HG03571 (cell line): ENCODE results near the gene DOCK2.

Experiments used
- ATAC-seq: cut with Tn5 transposase; IDR thresholded peaks from one replicate; pipeline ENCODE4 v1.9.1; 2021; ENCODE audit not compliant: unreplicated experiment

Gene DOCK2

GRCh38 chr5:169970911-169971765, 334.1 kb downstream of the DOCK2 start:
- ATAC-seq, result no peak

- no peak for ATAC-seq
These were observed 334.7 kb downstream of the DOCK2 start for GRCh38 chr5:169971780-169972179.

GRCh38 chr5:169973056-169973455, 336.0 kb downstream of the DOCK2 start:
- no peak for ATAC-seq

GRCh38 chr5:169974121-169974770, 337.2 kb downstream of the DOCK2 start:
- no peak for ATAC-seq

GRCh38 chr5:169978714-169979113, 341.6 kb downstream of the DOCK2 start:
- no peak for ATAC-seq

DNA sequence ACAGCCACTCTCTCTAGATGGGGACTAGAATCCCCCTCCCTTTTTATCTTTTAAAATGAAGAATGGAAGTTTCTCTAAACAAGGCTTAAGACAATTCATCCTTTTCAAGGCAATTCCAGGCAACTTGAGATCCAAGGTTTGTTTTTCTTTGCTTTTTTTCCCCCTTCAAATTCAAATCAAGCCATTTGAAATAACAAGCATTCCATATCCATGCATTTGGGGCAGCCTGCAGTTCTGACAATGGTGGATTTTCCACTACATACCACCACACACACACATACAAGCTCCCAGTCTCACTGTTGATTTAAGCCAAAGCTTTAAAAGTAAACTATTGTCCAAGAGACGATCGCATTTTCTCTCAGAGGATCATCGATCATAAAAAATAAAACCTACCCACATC, 342.8 kb downstream of the DOCK2 start:
- ATAC-seq, result no peak

DNA sequence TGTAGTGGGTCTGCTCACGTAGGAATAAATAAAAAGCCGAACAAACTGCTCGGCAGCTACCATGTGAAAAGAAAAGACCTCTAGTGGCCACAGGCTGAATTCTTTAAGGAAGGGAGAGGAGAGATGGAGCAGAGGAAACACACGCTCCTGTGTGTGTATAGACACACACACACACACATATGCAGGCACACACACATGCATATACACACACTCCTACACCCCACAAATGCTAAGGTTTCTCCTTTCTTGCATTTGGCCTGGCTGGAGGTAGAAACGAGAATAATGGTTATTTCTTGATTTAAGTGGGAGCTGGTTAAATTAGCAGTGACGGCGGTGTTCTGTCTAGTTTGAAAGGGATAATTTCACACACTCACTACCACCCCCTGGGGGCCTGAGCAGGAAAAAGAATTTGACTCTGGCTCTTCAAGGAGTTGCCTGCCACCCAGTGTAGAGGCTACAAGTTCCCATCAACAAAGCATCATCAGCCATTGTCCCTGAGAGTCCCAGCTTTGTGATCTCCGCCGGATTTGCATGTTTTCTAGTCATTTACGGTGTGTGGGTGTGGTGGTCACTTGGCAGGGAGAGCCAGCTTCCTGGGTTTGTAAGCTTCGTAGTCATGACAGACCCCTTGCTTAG, 343.5 kb downstream of the DOCK2 start, which contains the start of gene INSYN2B:
Gene INSYN2B (minus strand): TSS at position 78 of the 636 bp plus-strand sequence. CDS start 96,597 bp downstream, outside the sequence.
- no peak for ATAC-seq

DNA sequence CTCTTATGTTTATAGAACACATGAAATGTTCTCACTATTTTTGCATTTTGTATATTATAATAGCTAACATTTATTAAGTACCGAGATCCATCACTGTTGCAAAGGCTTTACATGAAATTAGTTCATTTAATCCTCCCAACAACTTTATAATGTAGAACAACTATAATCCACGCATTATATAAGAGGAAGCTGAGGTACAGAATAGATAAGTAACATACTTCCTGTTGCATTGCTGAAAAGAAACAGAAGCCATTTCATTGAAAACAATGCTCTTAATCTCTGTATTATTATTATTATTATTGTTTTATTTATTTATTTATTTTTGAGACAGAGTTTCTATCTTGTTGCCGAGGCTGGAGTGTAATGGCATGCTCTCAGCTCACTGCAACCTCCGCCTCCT, 351.1 kb downstream of the DOCK2 start:
- ATAC-seq, result no peak

DNA sequence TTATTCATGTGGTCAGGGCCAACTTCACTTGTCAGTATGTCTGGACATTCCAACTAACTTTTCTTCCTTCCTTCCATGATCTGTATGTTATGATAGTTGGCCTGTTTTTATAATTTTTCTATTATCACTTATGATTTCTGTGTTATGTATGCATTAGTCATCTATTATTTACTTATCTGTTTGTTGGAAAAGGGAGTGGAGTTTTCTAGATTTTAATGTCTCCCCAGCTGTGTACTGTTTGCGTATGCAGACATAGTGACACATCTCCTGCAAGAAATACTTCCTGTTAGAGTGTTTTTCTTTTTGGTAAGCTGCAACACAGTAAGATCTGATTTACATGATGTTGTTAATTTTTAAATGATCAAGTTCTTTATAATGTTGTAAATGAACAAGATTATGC, 351.9 kb downstream of the DOCK2 start:
- ATAC-seq, result no peak

DNA sequence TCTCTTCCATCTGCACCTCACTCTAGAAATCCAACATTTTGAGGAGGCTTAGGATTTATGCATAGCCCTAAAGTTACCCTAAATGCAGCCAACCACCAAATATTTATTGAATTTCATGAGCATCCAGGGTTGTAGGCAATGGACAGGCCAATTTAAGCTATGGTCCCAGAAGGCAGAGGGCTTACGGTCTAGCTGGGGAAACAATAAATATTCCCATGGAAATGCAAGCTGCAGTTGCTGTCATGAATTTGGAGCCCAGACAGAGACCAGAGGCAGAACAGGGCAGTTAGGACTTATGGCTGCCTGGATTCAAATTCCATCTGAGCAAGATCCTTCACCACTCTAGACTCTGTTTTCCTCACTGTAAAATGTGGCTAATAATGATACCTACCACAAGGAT, 352.3 kb downstream of the DOCK2 start:
- ATAC-seq, result no peak

GRCh38 chr5:169991115-169991869, 354.2 kb downstream of the DOCK2 start:
- ATAC-seq, result no peak

- no peak for ATAC-seq
These were observed 355.9 kb downstream of the DOCK2 start for GRCh38 chr5:169992789-169993484.

DNA sequence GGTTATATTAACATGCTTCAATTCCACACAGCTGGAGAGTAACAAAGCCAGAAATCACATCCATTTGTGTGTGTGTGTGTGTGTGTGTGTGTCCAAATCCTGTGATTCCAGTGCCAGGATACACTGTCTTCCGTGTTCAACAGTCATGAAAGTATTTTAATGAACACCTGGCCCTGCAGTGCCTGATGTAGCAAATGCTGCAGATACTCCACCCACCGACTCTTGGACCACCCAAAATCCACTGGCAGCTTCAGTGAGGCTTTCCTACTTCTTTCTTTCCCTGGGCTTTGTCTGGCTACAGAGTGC, 356.4 kb downstream of the DOCK2 start:
- ATAC-seq, result no peak

DNA sequence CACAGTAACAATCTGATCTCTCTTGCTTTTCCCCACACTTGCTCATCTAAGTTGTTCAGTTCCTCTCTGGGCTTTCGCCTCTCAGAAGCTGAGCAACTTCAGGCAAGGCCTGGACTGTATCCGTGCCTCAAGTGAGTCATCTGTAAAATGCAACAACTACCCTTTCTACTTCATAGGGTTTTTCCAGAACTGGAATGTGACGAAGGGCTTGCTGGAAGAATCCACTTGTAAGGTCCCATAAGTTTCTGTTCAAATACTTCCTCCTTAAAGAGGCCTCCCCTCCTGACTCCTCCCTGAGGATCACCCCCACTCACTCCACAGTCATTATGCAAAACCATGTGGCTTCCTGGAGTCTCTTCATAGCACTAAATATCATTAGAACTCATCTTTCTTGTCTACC, 360.7 kb downstream of the DOCK2 start:
- no peak for ATAC-seq

- no peak for ATAC-seq
These were observed 362.5 kb downstream of the DOCK2 start for GRCh38 chr5:169999621-170000020.

GRCh38 chr5:170000155-170000554, 363.1 kb downstream of the DOCK2 start:
- no peak for ATAC-seq

GRCh38 chr5:170006021-170006420, 368.9 kb downstream of the DOCK2 start:
- ATAC-seq, result no peak

GRCh38 chr5:170008376-170008775, 371.3 kb downstream of the DOCK2 start:
- no peak for ATAC-seq

DNA sequence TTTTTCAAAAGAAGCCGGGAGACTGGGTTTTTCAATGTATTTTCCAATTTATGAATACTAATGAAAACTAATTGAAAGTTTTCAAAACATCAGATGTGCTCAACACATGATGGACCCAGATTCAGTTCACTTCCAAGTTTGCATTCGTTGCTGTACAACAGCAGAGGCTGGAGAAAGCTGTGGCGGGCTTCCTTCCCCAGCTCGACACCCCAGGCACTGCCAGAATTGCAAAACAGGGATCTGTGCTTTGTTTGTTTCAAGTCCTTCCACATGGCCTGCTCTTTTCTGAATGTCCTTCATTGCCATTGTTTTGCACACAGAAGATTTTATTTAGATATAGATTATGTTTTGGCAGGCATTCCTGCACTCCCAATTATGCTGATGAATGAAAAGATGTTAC, 373.5 kb downstream of the DOCK2 start:
- ATAC-seq, result no peak

DNA sequence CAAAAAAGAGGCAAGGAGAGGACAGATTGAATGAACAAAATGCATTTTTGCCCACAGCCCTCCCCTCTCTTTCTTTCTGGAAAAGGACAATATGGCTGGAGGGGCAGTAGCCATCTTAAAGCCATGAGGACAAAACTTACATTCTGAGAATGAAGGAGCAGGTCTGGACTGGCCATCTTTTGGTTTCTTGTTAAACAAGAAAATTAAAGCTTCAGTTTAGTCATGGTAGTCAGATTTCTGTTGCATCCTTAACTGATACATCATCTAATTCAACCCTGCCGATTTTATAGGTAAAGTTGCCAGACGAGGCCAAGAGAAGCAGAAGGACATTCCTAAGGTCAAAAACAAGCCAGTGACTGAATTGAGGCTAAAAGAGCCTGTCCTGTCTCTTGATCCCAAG, 374.7 kb downstream of the DOCK2 start:
- no peak for ATAC-seq

DNA sequence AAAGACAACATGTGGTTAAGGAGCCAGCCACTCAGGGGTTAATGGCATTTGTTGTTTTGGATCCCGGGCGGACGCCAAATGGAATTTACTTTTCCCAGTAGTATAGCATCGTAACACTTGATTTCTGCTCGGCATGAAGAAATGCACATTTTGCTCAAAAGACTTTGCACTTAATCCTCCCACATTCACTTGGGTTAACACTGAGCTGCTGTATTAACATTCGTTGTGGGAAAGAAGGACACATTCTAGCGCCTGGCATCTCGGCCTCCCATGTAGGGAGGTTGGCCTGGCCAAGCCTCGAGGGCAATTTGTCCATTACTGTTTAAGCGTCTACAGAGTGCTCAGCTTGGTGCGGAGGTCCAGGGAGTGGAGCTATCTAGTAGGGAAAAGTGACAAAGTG, 375.5 kb downstream of the DOCK2 start:
- no peak for ATAC-seq
